ENCODE data around the gene ABCB11. TPM values are rescaled to one million over a fixed set of nuclear protein-coding genes. Genes with fewer than 3 reads are reported as not detected.

Gene ABCB11
- total RNA-seq, 3 donors from 2014 or later (not counting 1 experiment from before 2014, with no cell fraction given) = 0.07 to 0.48 (median 0.07) TPM

GRCh38 chr2:168897449-168897848, 133.7 kb downstream of the ABCB11 start:
- WGBS (ENCODE audit: insufficient coverage) = no CpG with 5 or more reads among the region's 1 CpG
- no peak for DNase-seq
- no peak overlapping the region for H3K4me3 Mint-ChIP-seq

GRCh38 chr2:168896783-168897182, 134.3 kb downstream of the ABCB11 start:
- no peaks in the 10 kb centered on the region for H3K9me3 Mint-ChIP-seq
- WGBS (ENCODE audit: insufficient coverage) = no CpG with 5 or more reads among the region's 4 CpGs
- Histone ChIP-seq H3K27ac (ENCODE audit: low read length) (no peak overlapping the region), H3K4me1 (ENCODE audit: control insufficient read depth, insufficient read depth, low read length) (no peaks in the 10 kb centered on the region), H3K36me3 (ENCODE audit: control insufficient read depth, insufficient read depth, low read length) (no peaks in the 10 kb centered on the region), H3K27me3 (ENCODE audit: control insufficient read depth, insufficient read depth, low read length) (no peaks in the 10 kb centered on the region), H3K9me3 (ENCODE audit: control insufficient read depth, insufficient read depth, low read length) (no peaks in the 10 kb centered on the region), H3K4me3 (ENCODE audit: low read length) (no peak overlapping the region)
- intact Hi-C loops (cut with micrococcal nuclease) = no loop called here
- no peak for ATAC-seq
- H3K36me3 Mint-ChIP-seq = no peaks in the 10 kb centered on the region
- TF ChIP-seq CTCF (IDR thresholded peaks at IDR 0.05) = no peak
- DNase-seq = no peak
- H3K4me1 Mint-ChIP-seq = no peaks in the 10 kb centered on the region
- peaks cover 20 to 35% of the 10 kb centered on the region in 2 donors for H3K27me3 Mint-ChIP-seq (ENCODE audit: low read depth in 2 of 2)
- H3K27ac Mint-ChIP-seq = no peak overlapping the region
- H3K4me3 Mint-ChIP-seq = no peak overlapping the region

More at GRCh38 chr2:168897449-168897848, 133.7 kb downstream of the ABCB11 start:
- no peak for TF ChIP-seq CTCF (IDR thresholded peaks at IDR 0.05)
- Mint-ChIP-seq H3K9me3 (no peaks in the 10 kb centered on the region), H3K27me3 (ENCODE audit: low read depth in 2 of 2) (peaks cover 20 to 40% of the 10 kb centered on the region in 2 donors), H3K4me1 (no peaks in the 10 kb centered on the region), H3K36me3 (no peaks in the 10 kb centered on the region), H3K27ac (no peak overlapping the region)
- no peak overlapping the region for H3K27ac ChIP-seq (ENCODE audit: low read length)
- no peak for ATAC-seq
- H3K4me1 ChIP-seq (ENCODE audit: control insufficient read depth, insufficient read depth, low read length) = no peaks in the 10 kb centered on the region
- H3K27me3 ChIP-seq (ENCODE audit: control insufficient read depth, insufficient read depth, low read length) = no peaks in the 10 kb centered on the region
- no peak overlapping the region for H3K4me3 ChIP-seq (ENCODE audit: low read length)
- H3K36me3 ChIP-seq (ENCODE audit: control insufficient read depth, insufficient read depth, low read length) = no peaks in the 10 kb centered on the region
- intact Hi-C loops (cut with micrococcal nuclease) = no loop called here
- H3K9me3 ChIP-seq (ENCODE audit: control insufficient read depth, insufficient read depth, low read length) = no peaks in the 10 kb centered on the region

GRCh38 chr2:168895771-168896170, 135.4 kb downstream of the ABCB11 start:
- peaks cover 20 to 31% of the 10 kb centered on the region in 2 donors for H3K27me3 Mint-ChIP-seq (ENCODE audit: low read depth in 2 of 2)
- H3K9me3 ChIP-seq (ENCODE audit: control insufficient read depth, insufficient read depth, low read length) = no peaks in the 10 kb centered on the region
- H3K4me1 Mint-ChIP-seq = peaks cover under 1 to 2% of the 10 kb centered on the region in 2 donors
- no peak overlapping the region for H3K27ac ChIP-seq (ENCODE audit: low read length)
- ATAC-seq (no peak), DNase-seq (no peak)
- intact Hi-C loops (cut with micrococcal nuclease) = no loop called here
- no peak overlapping the region for H3K4me3 ChIP-seq (ENCODE audit: low read length)
- peaks cover 3% of the 10 kb centered on the region for H3K27me3 ChIP-seq (ENCODE audit: control insufficient read depth, insufficient read depth, low read length)
- H3K4me1 ChIP-seq (ENCODE audit: control insufficient read depth, insufficient read depth, low read length) = no peaks in the 10 kb centered on the region
- no peaks in the 10 kb centered on the region for H3K9me3 Mint-ChIP-seq
- no peak overlapping the region for H3K27ac Mint-ChIP-seq
- TF ChIP-seq CTCF (IDR thresholded peaks at IDR 0.05) = no peak
- H3K36me3 ChIP-seq (ENCODE audit: control insufficient read depth, insufficient read depth, low read length) = no peaks in the 10 kb centered on the region
- no peak overlapping the region for H3K4me3 Mint-ChIP-seq
- no peaks in the 10 kb centered on the region for H3K36me3 Mint-ChIP-seq

- Mint-ChIP-seq H3K9me3 (no peaks in the 10 kb centered on the region), H3K27me3 (ENCODE audit: low read depth in 2 of 2) (peaks cover 15 to 25% of the 10 kb centered on the region in 2 donors), H3K4me1 (peaks cover 11 to 12% of the 10 kb centered on the region in 2 donors), H3K36me3 (no peaks in the 10 kb centered on the region), H3K4me3 (no peak overlapping the region), H3K27ac (no peak overlapping the region)
- Histone ChIP-seq H3K36me3 (ENCODE audit: control insufficient read depth, insufficient read depth, low read length) (no peaks in the 10 kb centered on the region), H3K27me3 (ENCODE audit: control insufficient read depth, insufficient read depth, low read length) (peaks cover 3% of the 10 kb centered on the region), H3K27ac (ENCODE audit: low read length) (no peak overlapping the region), H3K4me3 (ENCODE audit: low read length) (no peak overlapping the region), H3K4me1 (ENCODE audit: control insufficient read depth, insufficient read depth, low read length) (peaks cover 9% of the 10 kb centered on the region), H3K9me3 (ENCODE audit: control insufficient read depth, insufficient read depth, low read length) (no peaks in the 10 kb centered on the region)
- ATAC-seq (no peak), DNase-seq (no peak)
- TF ChIP-seq CTCF (IDR thresholded peaks at IDR 0.05) = no peak
- intact Hi-C loops (cut with micrococcal nuclease) = no loop called here
Observed at GRCh38 chr2:168894720-168895119, 136.4 kb downstream of the ABCB11 start.
